CD14-positive monocyte (primary cell): Measurements from ENCODE around the gene KLHL17. TPM values are rescaled to one million over a fixed set of nuclear protein-coding genes. Genes with fewer than 3 reads are reported as not detected.

Source experiments
- DNase-seq, 3 donors: peaks; one replicate each; pipeline ENCODE4 v3.0.0-alpha.2; 2011 to 2022
- H2AFZ ChIP-seq: 2 replicates; pipeline ENCODE4 v1.6.0; 2012; ENCODE audit warnings: mild to moderate bottlenecking, low read depth, low read length, inconsistent platforms; ENCODE audit not compliant: insufficient read depth, poor library complexity, severe bottlenecking
- H3K27ac ChIP-seq, 2 donors: 1 replicate in 1 of 2; 2 replicates in 1 of 2; pipeline ENCODE4 v1.5.1; 2012 to 2013; ENCODE audit warnings: low read length in 2 of 2, control low read depth in 1 of 2, inconsistent platforms in 1 of 2, low read depth in 1 of 2, mild to moderate bottlenecking in 1 of 2
- H3K27me3 ChIP-seq, 2 donors: one replicate each; pipeline versions ENCODE4 v1.6.0 to v1.6.1; 2011 to 2013; ENCODE audit warnings: low read length in 2 of 2; ENCODE audit not compliant: control insufficient read depth in 2 of 2, insufficient read depth in 2 of 2
- H3K36me3 ChIP-seq, 2 donors: replicated peaks in 1 of 2; 1 replicate in 1 of 2; 2 replicates in 1 of 2; pipeline versions ENCODE4 v1.5.1 to v1.6.1; 2012 to 2013; ENCODE audit warnings: low read length in 2 of 2, control low read depth in 1 of 2, inconsistent platforms in 1 of 2, mild to moderate bottlenecking in 1 of 2; ENCODE audit not compliant: insufficient read depth in 2 of 2, control insufficient read depth in 1 of 2
- H3K4me1 ChIP-seq, 2 donors: 1 replicate in 1 of 2; 2 replicates in 1 of 2; pipeline versions ENCODE4 v1.5.1 to v1.6.1; 2012 to 2013; ENCODE audit warnings: low read length in 2 of 2, control low read depth in 1 of 2, inconsistent platforms in 1 of 2, mild to moderate bottlenecking in 1 of 2, moderate library complexity in 1 of 2; ENCODE audit not compliant: insufficient read depth in 2 of 2, control insufficient read depth in 1 of 2
- H3K4me2 ChIP-seq: replicated peaks from 2 replicates; pipeline ENCODE3; 2012; ENCODE audit warnings: low read length, moderate library complexity, mild to moderate bottlenecking; ENCODE audit not compliant: poor library complexity, severe bottlenecking; ENCODE audit errors: extremely low read depth
- H3K4me3 ChIP-seq, 3 experiments: fragments of 200-600 bp in 1 of 3; sonication (generic) in 1 of 3; replicated peaks in 1 of 3; 1 replicate in 2 of 3; 2 replicates in 1 of 3; pipeline ENCODE4 v1.5.1; 2011 to 2013; ENCODE audit warnings: low read length in 3 of 3, mild to moderate bottlenecking in 3 of 3, control low read depth in 2 of 3, low read depth in 2 of 3, inconsistent platforms in 1 of 3, moderate library complexity in 1 of 3
- H3K79me2 ChIP-seq: 2 replicates; pipeline ENCODE4 v1.6.0; 2012; ENCODE audit warnings: mild to moderate bottlenecking, control low read depth, inconsistent platforms, low read length, moderate library complexity; ENCODE audit not compliant: insufficient read depth
- H3K9ac ChIP-seq: 2 replicates; pipeline ENCODE4 v1.6.0; 2017; ENCODE audit warnings: low read length, mild to moderate bottlenecking; ENCODE audit not compliant: insufficient read depth, poor library complexity, severe bottlenecking
- H3K9me3 ChIP-seq, 2 donors: replicated peaks in 1 of 2; 1 replicate in 1 of 2; 2 replicates in 1 of 2; pipeline versions ENCODE4 v1.5.1 to v1.6.1; 2012 to 2013; ENCODE audit warnings: low read length in 2 of 2, control low read depth in 1 of 2; ENCODE audit not compliant: control insufficient read depth in 1 of 2, insufficient read depth in 1 of 2
- H4K20me1 ChIP-seq: 2 replicates; pipeline ENCODE4 v1.6.0; 2012; ENCODE audit warnings: mild to moderate bottlenecking, low read length, control low read depth, moderate library complexity; ENCODE audit not compliant: insufficient read depth
- H3K27ac Mint-ChIP-seq, 7 donors: one replicate each; pipeline ENCODE4 v1.8.0; 2020; ENCODE audit warnings: mild to moderate bottlenecking in 7 of 7, mixed read lengths in 7 of 7, moderate library complexity in 6 of 7, inconsistent platforms in 2 of 7
- H3K27me3 Mint-ChIP-seq, 3 donors: one replicate each; pipeline ENCODE4 v1.8.0; 2021 to 2022; ENCODE audit warnings: low read depth in 3 of 3, mild to moderate bottlenecking in 3 of 3, mixed read lengths in 3 of 3, moderate library complexity in 3 of 3, inconsistent platforms in 1 of 3
- H3K36me3 Mint-ChIP-seq, 2 donors: one replicate each; pipeline ENCODE4 v1.8.0; 2020; ENCODE audit warnings: mixed read lengths in 2 of 2, inconsistent platforms in 1 of 2, mild to moderate bottlenecking in 1 of 2
- H3K4me1 Mint-ChIP-seq: one replicate; pipeline ENCODE4 v1.8.0; 2020; ENCODE audit warnings: mild to moderate bottlenecking, mixed read lengths
- H3K4me3 Mint-ChIP-seq, 2 donors: one replicate each; pipeline ENCODE4 v1.8.0; 2020; ENCODE audit warnings: mild to moderate bottlenecking in 2 of 2, mixed read lengths in 2 of 2, moderate library complexity in 1 of 2
- H3K9me3 Mint-ChIP-seq, 7 donors: one replicate each; pipeline ENCODE4 v1.8.0; 2020 to 2022; ENCODE audit warnings: mixed read lengths in 7 of 7, mild to moderate bottlenecking in 6 of 7, moderate library complexity in 6 of 7, inconsistent platforms in 2 of 7
- CTCF ChIP-seq: fragments of 200-600 bp; IDR thresholded peaks from one replicate; pipeline ENCODE4 v1.8.0; 2022; ENCODE audit warnings: antibody characterized with exemption, mild to moderate bottlenecking
- whole genome bisulfite sequencing: methylation state at CpG from one replicate; pipeline ENCODE4 v1.1.5; 2013; ENCODE audit warnings: missing lambda C conversion rate; ENCODE audit not compliant: insufficient coverage; 5-methylcytosine and 5-hydroxymethylcytosine counted together
- intact Hi-C, 2 donors: fragments of 100-400 bp; cut with micrococcal nuclease; formaldehyde crosslinking; loops; one replicate each; pipeline versions ENCODE4 v1.15.0 to v1.15.1; 2023
- polyA plus RNA-seq, 3 donors: library from polyadenylated mRNA; depleted of rRNA in 1 of 3; unstranded in 2 of 3; stranded (reverse) in 1 of 3; fragments of 300-500 nt in 2 of 3; fragments of >200 nt in 1 of 3; fragmentation: Illumina TruSeq in 2 of 3; gene quantifications; 1 replicate in 2 of 3; 2 replicates in 1 of 3; pipeline ENCODE4 v1.2.3, GENCODE V29; 2012 to 2021

The KLHL17 gene
- polyA plus RNA-seq, 3 donors: 0.31 to 48.1 (median 0.71) TPM

GRCh38 chr1:981955-982558, 21.7 kb downstream of the KLHL17 start, which contains the start of gene PERM1:
Gene PERM1 (minus strand): TSS chr1:982093. CDS start chr1:981029, 1,064 bp downstream.
- peaks cover 0 to 5% of the 10 kb centered on the region in 2 donors for H3K9me3 ChIP-seq
- H3K79me2 ChIP-seq: no peaks in the 10 kb centered on the region
- H3K27me3 ChIP-seq: peaks cover 0 to 9% of the 10 kb centered on the region in 2 donors
- no peak within 1 kb of the TSS for H3K27ac ChIP-seq
- Mint-ChIP-seq H3K27ac (peak within 1 kb of the TSS in 1 of 7 donors; percentile 62), H3K4me3 (no peak within 1 kb of the TSS), H3K4me1 (no peaks in the 10 kb centered on the region), H3K36me3 (no peaks in the 10 kb centered on the region), H3K9me3 (peaks cover 2 to 5% (median 4%) of the 10 kb centered on the region in 7 donors), H3K27me3 (peaks cover 23 to 42% (median 31%) of the 10 kb centered on the region in 3 donors)
- no peak within 1 kb of the TSS for H2AFZ ChIP-seq
- no peak within 1 kb of the TSS for H3K9ac ChIP-seq
- 71% methylated on average over 22 of the region's 28 CpGs for WGBS
- no peaks in the 10 kb centered on the region for H3K36me3 ChIP-seq
- TF ChIP-seq CTCF: no peak
- no peaks in the 10 kb centered on the region for H4K20me1 ChIP-seq
- intact Hi-C loops: loop anchor here (5.0 to 10.0 kb wide), 2 partner anchors 80 to 83 kb away; no protein-coding TSS in a partner anchor
- H3K4me2 ChIP-seq: no peak within 1 kb of the TSS
- no peak for DNase-seq
- no peak within 1 kb of the TSS for H3K4me3 ChIP-seq
- no peaks in the 10 kb centered on the region for H3K4me1 ChIP-seq

GRCh38 chr1:982765-983436, 22.5 kb downstream of the KLHL17 start:
- Histone ChIP-seq H2AFZ (no peak overlapping the region), H3K36me3 (no peaks in the 10 kb centered on the region), H3K9ac (no peak overlapping the region), H3K4me1 (no peaks in the 10 kb centered on the region), H3K9me3 (peaks cover 0 to 5% of the 10 kb centered on the region in 2 donors), H3K27ac (no peak overlapping the region), H3K79me2 (no peaks in the 10 kb centered on the region), H3K4me3 (no peak overlapping the region), H3K27me3 (peaks cover 0 to 9% of the 10 kb centered on the region in 2 donors), H3K4me2 (no peak overlapping the region), H4K20me1 (no peaks in the 10 kb centered on the region)
- no peak for TF ChIP-seq CTCF
- Mint-ChIP-seq H3K4me3 (peak overlapping the region in 1 of 2 donors; percentile 59), H3K27ac (no peak overlapping the region), H3K9me3 (peaks cover 2 to 6% (median 4%) of the 10 kb centered on the region in 7 donors), H3K4me1 (no peaks in the 10 kb centered on the region), H3K36me3 (no peaks in the 10 kb centered on the region), H3K27me3 (peaks cover 30 to 49% (median 33%) of the 10 kb centered on the region in 3 donors)
- no peak for DNase-seq
- 88% methylated on average over 36 of the region's 43 CpGs for WGBS
- intact Hi-C loops: loop anchor here (5.0 to 10.0 kb wide), 2 partner anchors 79 to 82 kb away; no protein-coding TSS in a partner anchor
